K562 (cell line): ENCODE data around the gene SLC17A6. TPM values are rescaled to one million over a fixed set of nuclear protein-coding genes. Genes with fewer than 3 reads are reported as not detected.
A peak's percentile ranks its signal among the peaks of the same experiment; 100 is the strongest.

Experiments used
- CHD7 ChIP-seq: fragments of 200-600 bp; sonication (generic); IDR thresholded peaks from one replicate; pipeline ENCODE4 v1.6.1; 2012; ENCODE audit warnings: mild to moderate bottlenecking, low read depth, low read length, inconsistent platforms
- MIER1 ChIP-seq: fragments of 450-650 bp; IDR thresholded peaks from 2 replicates; pipeline ENCODE4 v1.6.1; 2016; ENCODE audit warnings: antibody characterized with exemption, mild to moderate bottlenecking, low read depth
- SMAD4 ChIP-seq: fragments of 250-450 bp; sonication (Bioruptor Pico); conservative IDR thresholded peaks from 2 replicates; pipeline ENCODE4 v1.8.0; 2021; ENCODE audit warnings: inconsistent platforms, mild to moderate bottlenecking, moderate library complexity
- SP1 ChIP-seq: sonication (generic); formaldehyde crosslinking; IDR thresholded peaks from 2 replicates; pipeline ENCODE4 v1.8.1; 2022; ENCODE audit warnings: mild to moderate bottlenecking, missing genetic modification reagents
- ZNF644 ChIP-seq: fragments of 200-800 bp; sonication (Bioruptor generic); IDR thresholded peaks from 2 replicates; pipeline ENCODE4 v1.6.1; 2016; ENCODE audit warnings: low read depth, missing genetic modification characterization, missing compliant biosample characterization
- ZNF766 ChIP-seq: fragments of 200-800 bp; sonication (Bioruptor generic); conservative IDR thresholded peaks from 2 replicates; pipeline ENCODE4 v1.6.1; 2016; ENCODE audit warnings: missing genetic modification characterization, missing compliant biosample characterization
- polyA plus RNA-seq, 8 experiments: library from polyadenylated mRNA; depleted of rRNA in 4 of 8; stranded (reverse) in 5 of 8; unstranded in 3 of 8; fragments of >200 nt; fragmentation: Nextera tagmentation in 2 of 8; fragmentation: Illumina TruSeq in 1 of 8; extraction: Ambion mirVana in 2 of 8; extraction: Trizol in 1 of 8; gene quantifications; 2 replicates each; pipeline versions ENCODE4 v1.2.1 to v1.2.3, GENCODE V29; 2011 to 2014; ENCODE audit warnings: inconsistent platforms in 1 of 8, missing spikeins in 1 of 8
- total RNA-seq, 7 experiments: library from RNA; depleted of rRNA in 6 of 7; stranded (reverse); fragments of >200 nt in 6 of 7; fragmentation: Illumina TruSeq in 2 of 7; extraction: Trizol in 2 of 7; gene quantifications; 2 replicates each; pipeline versions ENCODE4 v1.2.1 to v1.2.3, GENCODE V29; 2011 to 2021; ENCODE audit warnings: low replicate concordance in 1 of 7
- TF ChIP-seq, protein P1 (sequence below): fragments of 250-450 bp; sonication (Bioruptor Pico); IDR thresholded peaks from 2 replicates; pipeline ENCODE4 v1.4.0; 2020; ENCODE audit warnings: mild to moderate bottlenecking, moderate library complexity, borderline replicate concordance
- TF ChIP-seq, protein P2 (sequence below): fragments of 250-450 bp; sonication (Bioruptor Pico); IDR thresholded peaks from 2 replicates; pipeline ENCODE4 v1.4.0; 2020; ENCODE audit warnings: borderline replicate concordance

The SLC17A6 gene
- total and polyA plus RNA-seq, 9 of the 15 experiments (the other 6 are each of a cell fraction or from before 2014, with no cell fraction given), result not detected

DNA sequence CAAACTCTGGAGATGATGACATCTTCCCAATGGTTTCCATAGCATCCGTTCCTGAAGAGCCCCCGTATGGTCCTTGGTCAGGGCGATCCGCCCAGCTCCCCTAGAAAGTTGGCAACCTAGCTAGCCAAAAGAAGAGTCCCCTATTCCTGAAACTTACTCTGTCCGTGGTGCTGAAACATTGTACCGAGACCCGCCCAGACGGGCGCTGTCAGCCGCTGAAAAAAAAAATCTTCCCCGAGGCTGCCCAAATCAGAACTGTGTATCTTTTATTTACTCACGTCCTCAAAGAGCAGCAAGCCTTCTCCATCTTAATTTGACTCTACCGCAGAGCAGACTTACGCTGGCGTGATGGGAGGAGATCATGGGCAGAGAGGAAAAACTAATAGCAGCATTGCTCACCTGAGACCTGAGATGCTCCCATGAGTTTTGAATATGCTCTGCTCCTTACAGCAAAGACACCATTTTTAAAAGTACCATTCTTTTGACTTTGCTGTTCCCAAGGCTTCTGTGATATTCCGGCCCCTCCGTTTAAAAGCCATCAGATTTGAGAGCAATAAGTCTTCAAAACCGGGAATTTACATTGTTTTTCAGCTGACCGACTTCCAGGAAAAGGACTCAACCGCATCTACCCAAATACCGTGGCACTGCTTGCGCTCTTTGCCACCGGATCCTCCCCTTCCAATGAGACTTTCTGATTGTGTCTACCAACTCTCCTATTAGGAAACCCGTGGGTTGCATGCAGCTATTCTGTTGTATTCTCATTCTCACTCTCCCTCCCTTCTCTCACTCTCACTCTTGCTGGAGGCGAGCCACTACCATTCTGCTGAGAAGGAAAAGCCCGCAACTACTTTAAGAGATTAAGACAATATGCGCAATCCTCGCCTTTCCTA, at the start of gene SLC17A6 (continued):
- TF ChIP-seq CHD7, result no peak
- no peak for TF ChIP-seq SP1 (CRISPR knock-in tag)
- TF ChIP-seq, protein P1, sequence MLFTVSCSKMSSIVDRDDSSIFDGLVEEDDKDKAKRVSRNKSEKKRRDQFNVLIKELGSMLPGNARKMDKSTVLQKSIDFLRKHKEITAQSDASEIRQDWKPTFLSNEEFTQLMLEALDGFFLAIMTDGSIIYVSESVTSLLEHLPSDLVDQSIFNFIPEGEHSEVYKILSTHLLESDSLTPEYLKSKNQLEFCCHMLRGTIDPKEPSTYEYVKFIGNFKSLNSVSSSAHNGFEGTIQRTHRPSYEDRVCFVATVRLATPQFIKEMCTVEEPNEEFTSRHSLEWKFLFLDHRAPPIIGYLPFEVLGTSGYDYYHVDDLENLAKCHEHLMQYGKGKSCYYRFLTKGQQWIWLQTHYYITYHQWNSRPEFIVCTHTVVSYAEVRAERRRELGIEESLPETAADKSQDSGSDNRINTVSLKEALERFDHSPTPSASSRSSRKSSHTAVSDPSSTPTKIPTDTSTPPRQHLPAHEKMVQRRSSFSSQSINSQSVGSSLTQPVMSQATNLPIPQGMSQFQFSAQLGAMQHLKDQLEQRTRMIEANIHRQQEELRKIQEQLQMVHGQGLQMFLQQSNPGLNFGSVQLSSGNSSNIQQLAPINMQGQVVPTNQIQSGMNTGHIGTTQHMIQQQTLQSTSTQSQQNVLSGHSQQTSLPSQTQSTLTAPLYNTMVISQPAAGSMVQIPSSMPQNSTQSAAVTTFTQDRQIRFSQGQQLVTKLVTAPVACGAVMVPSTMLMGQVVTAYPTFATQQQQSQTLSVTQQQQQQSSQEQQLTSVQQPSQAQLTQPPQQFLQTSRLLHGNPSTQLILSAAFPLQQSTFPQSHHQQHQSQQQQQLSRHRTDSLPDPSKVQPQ (CRISPR knock-in tag), result no peak
- TF ChIP-seq ZNF766 (CRISPR knock-in tag), result 0 out of 2 replicates have a peak, but pooled peaks have one; percentile 21
- TF ChIP-seq SMAD4 (CRISPR knock-in tag), result no peak
- TF ChIP-seq, protein P2, sequence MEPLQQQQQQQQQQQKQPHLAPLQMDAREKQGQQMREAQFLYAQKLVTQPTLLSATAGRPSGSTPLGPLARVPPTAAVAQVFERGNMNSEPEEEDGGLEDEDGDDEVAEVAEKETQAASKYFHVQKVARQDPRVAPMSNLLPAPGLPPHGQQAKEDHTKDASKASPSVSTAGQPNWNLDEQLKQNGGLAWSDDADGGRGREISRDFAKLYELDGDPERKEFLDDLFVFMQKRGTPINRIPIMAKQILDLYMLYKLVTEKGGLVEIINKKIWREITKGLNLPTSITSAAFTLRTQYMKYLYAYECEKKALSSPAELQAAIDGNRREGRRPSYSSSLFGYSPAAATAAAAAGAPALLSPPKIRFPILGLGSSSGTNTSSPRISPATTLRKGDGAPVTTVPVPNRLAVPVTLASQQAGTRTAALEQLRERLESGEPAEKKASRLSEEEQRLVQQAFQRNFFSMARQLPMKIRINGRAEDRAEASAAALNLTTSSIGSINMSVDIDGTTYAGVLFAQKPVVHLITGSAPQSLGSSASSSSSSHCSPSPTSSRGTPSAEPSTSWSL, result no peak
- TF ChIP-seq MIER1, result peak; percentile 80
- no peak for TF ChIP-seq ZNF644 (tag)
